GM10847 (cell line): ENCODE measurements around the gene NDUFC2.

ENCODE experiments used
- POLR2A ChIP-seq: IDR thresholded peaks from 2 replicates; pipeline ENCODE4 v1.6.1; 2011; ENCODE audit not compliant: insufficient read length; ENCODE audit errors: extremely low read depth

NDUFC2 gene

DNA sequence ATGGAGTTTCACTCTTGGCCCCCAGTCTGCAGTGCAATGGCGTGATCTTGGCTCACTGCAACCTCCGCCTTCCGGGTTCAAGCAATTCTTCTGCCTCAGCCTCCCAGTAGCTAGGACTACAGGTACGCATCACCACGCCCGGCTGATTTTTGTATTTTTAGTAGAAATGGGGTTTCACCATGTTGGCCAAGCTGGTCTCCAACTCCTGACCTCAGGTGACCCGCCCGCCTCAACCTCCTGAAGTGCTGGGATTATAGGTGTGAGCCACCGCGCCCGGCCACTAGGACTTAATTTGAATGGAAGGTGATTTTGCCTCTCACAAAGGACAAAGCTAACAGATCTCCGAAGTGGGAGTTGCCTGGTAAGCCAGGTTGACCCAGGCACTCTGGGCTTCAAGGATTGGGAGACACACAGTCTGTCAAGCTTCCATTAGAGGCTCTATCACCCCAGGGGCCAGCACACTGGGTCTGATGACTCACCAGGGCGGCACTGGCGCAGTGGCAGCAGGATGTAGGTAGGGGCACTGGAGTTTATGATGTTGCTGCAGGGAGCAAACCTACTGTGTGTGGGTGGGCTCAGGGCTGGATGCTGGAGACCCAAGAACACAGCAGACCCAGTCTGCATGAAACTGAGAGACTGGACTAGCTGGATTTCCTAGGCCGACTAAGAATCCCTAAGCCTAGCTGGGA, 38.8 kb downstream of the NDUFC2 start:
- TF ChIP-seq POLR2A, result no peak

DNA sequence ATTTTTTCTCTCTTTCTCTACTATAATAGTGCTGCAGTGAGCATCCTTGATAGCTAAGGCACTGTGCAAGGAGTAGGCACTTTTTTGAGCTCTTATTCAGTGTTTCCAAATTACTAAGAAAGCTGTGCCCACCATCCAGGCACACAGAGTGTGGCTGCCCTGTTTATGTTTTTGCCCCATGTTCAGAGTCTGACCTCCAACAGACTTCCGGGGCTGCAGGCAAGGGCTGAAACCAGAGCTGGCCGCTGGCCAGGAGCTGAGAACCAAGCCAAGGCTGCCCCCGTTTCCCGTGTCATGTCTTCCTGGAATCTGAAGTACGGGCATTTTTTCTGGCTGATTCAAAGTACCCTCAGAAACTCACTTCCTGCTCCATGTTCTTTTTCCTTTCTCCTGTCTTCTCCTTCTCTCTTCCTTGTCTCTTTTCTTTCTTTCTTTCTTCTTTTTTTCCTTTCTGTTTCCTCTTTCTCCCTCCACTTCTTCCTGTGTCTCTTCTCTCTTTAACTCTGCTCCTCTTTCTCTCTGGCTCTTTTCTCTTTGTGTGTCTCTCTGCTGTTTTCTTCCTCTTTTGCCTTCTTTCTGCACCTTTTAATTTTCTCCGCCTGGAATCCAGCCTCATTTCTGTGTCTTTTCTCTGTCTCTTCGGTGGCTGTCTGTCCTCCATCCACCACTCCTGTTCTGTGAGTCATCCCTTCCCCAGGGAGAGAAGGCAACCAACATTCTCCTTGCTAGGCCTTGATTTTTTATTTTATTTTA, 39.6 kb downstream of the NDUFC2 start:
- TF ChIP-seq POLR2A, result no peak

DNA sequence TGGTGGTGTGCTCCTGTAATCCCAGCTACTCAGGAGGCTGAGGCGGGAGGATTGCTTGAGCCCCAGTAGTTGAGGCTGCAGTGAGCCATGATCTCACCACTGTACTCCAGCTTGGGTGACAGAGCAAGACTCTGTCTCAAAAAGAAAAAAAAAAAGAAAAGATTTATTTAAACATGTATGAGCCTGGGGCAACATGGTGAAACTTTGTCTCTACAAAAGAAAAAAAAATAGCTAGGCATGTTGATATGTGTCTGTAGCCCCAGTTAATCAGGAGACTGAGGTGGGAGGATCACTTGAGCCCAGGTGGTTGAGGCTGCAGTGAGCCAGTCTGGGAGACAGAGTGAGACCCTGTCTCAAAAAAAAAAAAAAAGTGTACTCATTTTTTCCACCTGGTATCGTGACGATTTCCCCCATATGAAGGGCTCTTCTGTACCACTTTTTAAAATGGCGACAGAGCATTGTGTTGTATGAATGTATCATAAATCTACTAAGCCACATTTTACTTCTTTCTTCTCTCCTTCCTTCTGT, 40.2 kb downstream of the NDUFC2 start:
- TF ChIP-seq POLR2A, result no peak

DNA sequence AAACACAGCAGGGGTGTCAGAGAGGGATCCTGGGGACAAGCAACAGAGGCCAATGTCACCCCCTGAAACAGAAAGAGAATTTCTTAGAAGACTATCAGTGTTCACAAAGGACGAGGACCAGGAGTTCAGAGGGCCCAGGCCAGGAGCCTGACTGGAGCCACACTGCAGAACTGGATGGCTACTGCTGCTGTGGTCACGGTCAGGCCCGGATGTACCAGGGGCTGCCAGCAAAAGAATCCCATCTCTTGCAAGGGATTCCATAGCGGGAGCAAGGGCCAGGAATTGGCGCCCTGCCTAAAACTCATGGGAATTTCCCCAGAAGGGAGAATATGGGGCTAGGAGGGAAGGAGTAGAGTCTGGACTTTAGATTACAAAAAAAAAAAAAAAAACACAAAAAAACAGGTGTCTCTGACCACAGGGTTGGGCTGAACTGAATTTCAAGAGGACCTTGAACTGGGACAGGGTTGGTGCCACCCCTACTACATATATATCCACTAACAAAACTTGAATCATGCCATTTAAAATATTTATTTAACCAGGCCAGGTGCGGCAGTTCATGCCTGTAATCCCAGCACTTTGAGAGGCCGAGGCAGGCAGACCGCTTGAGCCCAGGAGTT, 40.9 kb downstream of the NDUFC2 start:
- no peak for TF ChIP-seq POLR2A

DNA sequence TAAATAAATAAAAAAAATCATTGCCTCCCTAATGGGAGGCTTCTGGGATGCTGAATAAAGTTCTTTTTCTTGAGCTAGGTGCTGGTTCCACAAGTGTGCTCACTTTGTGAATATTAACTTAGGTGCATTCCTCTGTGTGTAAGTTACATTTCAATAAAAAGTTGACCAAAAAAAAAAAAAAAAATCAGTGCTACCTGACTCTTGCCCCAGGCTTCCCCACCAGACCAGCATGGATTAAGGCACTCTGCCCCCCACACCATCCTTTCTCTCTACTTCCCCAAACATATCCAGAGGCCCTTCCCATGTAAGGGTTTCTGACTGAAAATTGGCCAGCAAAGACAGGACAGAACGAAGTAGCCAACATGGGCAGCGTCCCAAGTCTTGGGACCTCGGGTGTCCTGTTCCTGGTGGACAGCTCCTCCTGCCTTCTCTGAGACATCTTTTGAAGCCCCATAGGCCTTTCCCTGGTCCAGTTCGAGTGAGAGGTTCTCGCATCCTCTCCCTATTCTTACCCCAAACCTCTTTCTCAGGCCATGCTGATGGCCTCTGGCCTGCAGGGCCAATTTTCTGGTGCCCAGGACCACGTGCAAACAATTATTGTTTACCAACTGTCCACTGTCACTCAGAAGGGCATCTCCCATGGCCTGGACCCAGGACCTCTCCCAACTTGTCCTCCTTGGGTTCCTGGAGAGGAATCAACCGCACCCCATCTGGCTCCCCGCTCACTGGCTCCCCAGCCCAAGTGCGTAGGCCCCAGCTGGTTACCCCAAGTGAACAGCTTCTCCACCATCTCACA, 41.6 kb downstream of the NDUFC2 start:
- no peak for TF ChIP-seq POLR2A

DNA sequence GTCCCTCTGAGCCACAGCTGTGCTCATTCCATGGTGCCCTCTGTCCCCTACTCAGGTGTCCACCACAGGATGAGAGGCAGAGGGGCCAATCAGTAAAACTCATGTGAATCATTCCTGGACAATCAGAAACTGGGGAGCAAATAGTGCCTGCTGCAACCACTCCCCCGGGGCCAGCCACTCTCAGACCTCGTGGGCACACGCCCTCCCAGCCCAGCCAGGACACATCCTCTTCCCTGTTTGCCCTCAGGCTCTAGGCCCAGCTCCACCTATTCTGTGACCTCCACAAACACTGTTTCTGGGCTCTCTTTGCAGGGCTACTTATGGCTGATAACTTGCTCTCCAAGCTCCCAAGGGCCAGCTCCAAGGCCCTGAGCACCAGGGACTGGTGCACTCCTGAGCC, 42.6 kb downstream of the NDUFC2 start:
- TF ChIP-seq POLR2A, result no peak

DNA sequence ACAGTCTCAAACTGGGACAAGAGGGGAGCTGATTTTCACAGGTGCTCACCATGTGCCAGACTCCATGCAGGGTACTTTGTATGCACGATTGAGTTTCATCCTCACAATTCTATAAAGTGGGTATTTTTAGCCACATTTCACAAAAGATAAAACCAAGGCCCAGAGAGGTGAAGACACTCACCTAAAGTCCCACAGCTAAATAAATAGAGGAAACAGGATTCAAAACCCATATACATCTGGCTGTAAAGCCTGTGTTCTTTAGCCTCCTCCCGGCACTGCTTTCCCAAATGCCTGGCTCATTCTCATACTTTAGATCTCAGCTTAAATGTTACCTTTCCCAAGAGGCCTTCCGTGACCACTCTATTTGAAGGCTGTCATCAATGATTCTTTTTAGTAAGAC, 43.3 kb downstream of the NDUFC2 start:
- no peak for TF ChIP-seq POLR2A

DNA sequence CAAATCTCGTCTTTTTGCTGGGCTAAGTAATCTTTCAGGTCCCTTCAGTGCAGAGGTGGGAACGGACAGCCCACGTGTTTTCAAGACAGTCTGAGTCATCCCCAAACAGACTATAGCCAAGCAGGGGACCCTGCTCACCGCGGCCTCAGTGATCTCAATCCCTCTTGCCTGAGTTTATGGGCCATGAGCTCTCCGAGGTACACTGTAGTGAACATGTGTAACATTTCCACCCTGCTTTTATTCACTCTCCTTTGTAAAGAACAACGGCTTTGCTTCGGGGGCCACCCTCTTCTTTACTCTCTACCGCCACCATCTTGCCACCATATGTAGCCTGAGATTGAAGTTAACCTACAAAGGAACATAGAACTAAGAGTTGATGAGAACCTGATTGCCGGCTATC, 45.0 kb downstream of the NDUFC2 start:
- TF ChIP-seq POLR2A, result no peak

DNA sequence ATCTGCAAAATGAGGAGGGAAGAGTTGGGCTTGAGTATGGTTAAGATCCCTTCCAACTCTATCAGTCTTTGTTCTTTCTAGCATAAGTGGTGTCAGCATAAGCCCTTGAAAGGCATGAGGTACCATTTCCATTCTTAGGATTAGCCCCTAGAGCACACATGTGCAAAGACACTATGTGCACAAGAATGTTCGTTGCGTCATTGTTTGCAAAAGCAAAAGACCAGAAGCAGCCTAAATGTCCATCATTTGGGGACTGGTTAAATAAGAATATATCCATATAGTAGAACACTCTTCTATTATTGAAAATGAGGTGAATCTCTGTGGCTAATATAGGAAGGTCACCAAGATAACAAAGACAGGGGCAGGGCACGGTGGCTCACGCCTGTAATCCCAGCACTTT, 46.6 kb downstream of the NDUFC2 start:
- TF ChIP-seq POLR2A, result no peak

DNA sequence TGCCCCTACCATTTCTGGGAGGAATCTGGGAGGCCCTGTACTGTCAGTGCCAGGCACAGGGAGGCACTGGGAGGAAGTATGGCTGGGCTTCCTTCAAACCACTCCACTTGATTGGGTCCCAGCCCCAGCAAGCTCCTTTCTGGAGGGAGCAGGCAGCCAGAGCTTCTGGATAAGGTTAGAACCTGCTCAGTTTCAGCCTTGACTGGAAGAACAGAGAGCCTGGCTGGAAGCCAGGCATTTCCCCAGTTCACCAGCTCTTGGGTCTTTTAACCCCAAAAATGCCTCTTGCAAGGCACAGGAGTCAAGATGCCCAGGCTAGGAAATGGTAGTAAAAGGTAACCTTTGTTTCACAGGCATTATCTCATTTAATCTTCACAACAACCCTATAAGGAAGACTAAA, 47.6 kb downstream of the NDUFC2 start:
- TF ChIP-seq POLR2A, result no peak

DNA sequence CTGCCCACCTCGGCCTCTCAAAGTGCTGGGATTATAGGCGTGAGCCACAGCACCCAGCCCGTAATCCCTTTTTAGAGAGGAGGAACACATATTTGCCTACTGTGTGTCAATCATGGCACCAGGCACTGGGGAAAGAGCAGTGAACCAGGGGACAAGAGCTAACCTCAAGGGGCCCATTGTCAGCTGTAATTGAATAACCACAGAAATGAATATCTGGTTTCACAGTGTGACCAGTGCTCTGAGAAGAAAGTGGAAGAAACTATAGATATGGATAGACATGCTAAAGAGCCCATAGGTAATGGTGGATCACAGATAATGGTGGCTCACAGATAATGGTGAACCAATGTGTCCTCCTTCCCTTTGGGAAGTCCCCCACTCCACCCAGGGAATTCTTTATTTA, 48.0 kb downstream of the NDUFC2 start:
- no peak for TF ChIP-seq POLR2A

DNA sequence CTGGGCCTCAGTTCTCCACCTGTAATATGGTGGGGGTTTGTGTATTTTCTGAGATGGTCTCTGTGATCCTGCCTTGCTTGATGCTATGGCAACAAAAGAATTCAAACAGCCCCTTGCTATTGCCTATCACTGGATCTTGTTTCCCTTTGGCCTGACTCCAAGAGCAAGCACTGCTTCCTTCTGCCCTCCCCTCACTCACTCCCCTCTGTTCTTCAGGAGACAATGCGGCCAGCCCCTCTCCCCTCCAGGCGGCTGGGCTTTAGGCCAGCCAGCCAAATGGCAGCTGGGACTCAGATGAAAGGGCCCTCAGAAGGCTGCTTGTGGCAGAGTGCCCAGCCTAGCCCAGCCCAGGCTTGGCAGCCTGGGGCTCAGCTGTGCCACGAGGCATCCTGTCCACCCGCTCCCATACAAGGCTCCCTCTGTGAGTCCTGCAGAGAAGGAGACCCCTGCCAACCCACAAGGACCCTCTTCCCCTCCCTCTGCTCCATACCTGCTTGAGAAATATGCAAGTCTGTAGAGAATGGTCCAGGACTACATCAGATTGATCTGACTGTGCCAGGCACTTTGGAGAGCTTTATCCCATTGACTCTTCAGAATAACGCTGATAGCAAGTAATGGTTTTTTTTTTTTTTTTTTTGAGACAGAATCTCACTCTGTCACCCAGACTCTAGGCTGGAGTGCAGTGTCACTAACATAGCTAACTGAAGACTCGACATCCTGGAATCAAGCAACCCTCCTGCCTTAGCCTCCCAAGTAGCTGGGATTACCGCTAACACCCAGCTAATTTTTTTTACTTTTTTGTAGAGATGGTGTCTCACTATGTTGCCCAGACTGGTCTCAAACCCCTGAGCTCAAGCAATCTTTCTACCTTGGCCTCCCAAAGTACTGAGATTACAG, 49.0 kb downstream of the NDUFC2 start:
- TF ChIP-seq POLR2A, result no peak

DNA sequence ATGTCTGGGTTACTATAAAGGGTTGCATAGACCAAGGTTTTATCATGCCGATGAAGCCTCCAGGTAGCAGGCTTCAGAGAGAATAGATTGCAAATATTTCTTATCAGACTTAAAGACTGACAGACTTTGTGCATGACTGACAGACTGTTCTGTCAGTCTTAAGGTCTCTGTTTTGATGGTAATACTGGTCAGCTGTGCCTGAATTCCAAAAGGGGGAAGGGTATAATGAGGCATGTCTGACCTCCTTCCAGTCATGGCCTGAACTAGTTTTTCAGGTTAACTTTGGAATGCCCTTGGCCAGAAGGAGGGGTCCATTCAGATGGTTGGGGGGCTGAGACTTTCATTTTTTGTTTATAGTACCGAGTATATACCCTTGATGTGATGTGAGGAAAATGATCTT, 51.9 kb downstream of the NDUFC2 start:
- no peak for TF ChIP-seq POLR2A

DNA sequence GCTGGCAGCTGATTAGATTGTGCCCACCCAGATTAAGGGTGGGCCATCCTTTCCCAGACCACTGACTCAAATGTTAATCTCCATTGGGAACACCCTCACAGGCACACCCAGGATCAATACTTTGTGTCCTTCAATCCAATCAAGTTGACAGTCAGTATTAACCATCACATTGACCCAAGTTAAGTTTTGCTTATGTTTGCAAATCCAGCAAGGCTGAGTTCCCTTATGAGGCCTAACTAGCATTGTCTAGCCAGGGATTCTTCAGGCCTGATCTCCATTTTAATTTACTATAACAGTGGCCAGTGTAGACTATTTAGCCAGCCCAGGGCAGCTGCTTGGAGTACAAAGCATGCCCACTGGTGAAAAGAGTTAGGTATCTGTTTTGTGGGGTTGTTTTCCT, 54.3 kb downstream of the NDUFC2 start:
- TF ChIP-seq POLR2A, result no peak
